A549 treated with GW870086 at 1 μM for 4 hours (cell line): ENCODE results near the gene S1PR1. TPM values are rescaled to one million over a fixed set of nuclear protein-coding genes. Genes with fewer than 3 reads are reported as not detected.

Experiments used
- total RNA-seq: library from RNA; stranded (reverse); fragments of 200-300 nt; extraction: Qiagen RNA extraction; gene quantifications from 5 replicates; pipeline ENCODE4 v1.2.3, GENCODE V29; 2022; ENCODE audit warnings: low read depth

The S1PR1 gene
- 0.10 to 0.26 TPM (median 0.14 TPM) in 5 replicates for total RNA-seq

GRCh38 chr1:101236516-101237228, at the start of gene S1PR1:
Gene S1PR1, plus strand, starts transcription at chr1:101237019. Its CDS starts 1,966 bp downstream, at chr1:101238985.

Other genes starting within 250 kb of the S1PR1 start
- 25.8 to 35.7 TPM (median 32.3 TPM) in 5 replicates for gene DPH5, start 211.2 kb upstream of the S1PR1 start, total RNA-seq